GM12878 (cell line): ENCODE data around the gene NUBP1.

Experiments used
- EP300 ChIP-seq, 2 experiments: fragments of 150-350 bp in 1 of 2; IDR thresholded peaks; 2 replicates each; pipeline ENCODE4 v1.6.1; 2011 to 2012; ENCODE audit warnings: low read depth in 2 of 2, low read length in 2 of 2, borderline replicate concordance in 1 of 2, improper control_type of control experiment in 1 of 2, inconsistent platforms in 1 of 2; ENCODE audit not compliant: control insufficient read depth in 1 of 2
- FOXK2 ChIP-seq: fragments of 450-650 bp; IDR thresholded peaks from 2 replicates; pipeline ENCODE4 v1.6.1; 2017; ENCODE audit warnings: mild to moderate bottlenecking, moderate library complexity
- NFYB ChIP-seq: IDR thresholded peaks from 2 replicates; pipeline ENCODE4 v1.6.1; 2011; ENCODE audit warnings: low read depth, mild to moderate bottlenecking, low read length, improper control_type of control experiment, moderate library complexity; ENCODE audit not compliant: insufficient read depth
- PML ChIP-seq: IDR thresholded peaks from 2 replicates; pipeline ENCODE4 v1.6.1; 2012; ENCODE audit warnings: low read length, inconsistent platforms
- TAF1 ChIP-seq: IDR thresholded peaks from 2 replicates; pipeline ENCODE4 v1.6.1; 2011; ENCODE audit warnings: mild to moderate bottlenecking, low read depth, low read length, borderline replicate concordance
- TBL1XR1 ChIP-seq: IDR thresholded peaks from 2 replicates; pipeline ENCODE4 v1.6.1; 2012; ENCODE audit warnings: low read depth, low read length, improper control_type of control experiment
- ZNF274 ChIP-seq: IDR thresholded peaks from one replicate; pipeline ENCODE4 v1.8.0; 2011; ENCODE audit not compliant: insufficient read length, insufficient read depth
- TF ChIP-seq, protein P1 (sequence below), 3 experiments: IDR thresholded peaks in 2 of 3; conservative IDR thresholded peaks in 1 of 3; 2 replicates each; pipeline ENCODE4 v1.5.1; 2011; ENCODE audit warnings: low read depth in 3 of 3, low read length in 3 of 3, mild to moderate bottlenecking in 3 of 3, control low read depth in 2 of 3, moderate library complexity in 2 of 3, inconsistent platforms in 1 of 3, mixed read lengths in 1 of 3; ENCODE audit not compliant: control insufficient read depth in 2 of 3, insufficient read depth in 1 of 3; ENCODE audit errors: extremely low read depth in 1 of 3
- TF ChIP-seq, protein P2 (sequence below): IDR thresholded peaks from 2 replicates; pipeline ENCODE4 v1.6.1; 2012; ENCODE audit warnings: mild to moderate bottlenecking, low read depth, low read length
- TF ChIP-seq, protein P3 (sequence below): IDR thresholded peaks from 2 replicates; pipeline ENCODE4 v1.6.1; 2011; ENCODE audit warnings: low read depth, low read length, improper control_type of control experiment, borderline replicate concordance

DNA sequence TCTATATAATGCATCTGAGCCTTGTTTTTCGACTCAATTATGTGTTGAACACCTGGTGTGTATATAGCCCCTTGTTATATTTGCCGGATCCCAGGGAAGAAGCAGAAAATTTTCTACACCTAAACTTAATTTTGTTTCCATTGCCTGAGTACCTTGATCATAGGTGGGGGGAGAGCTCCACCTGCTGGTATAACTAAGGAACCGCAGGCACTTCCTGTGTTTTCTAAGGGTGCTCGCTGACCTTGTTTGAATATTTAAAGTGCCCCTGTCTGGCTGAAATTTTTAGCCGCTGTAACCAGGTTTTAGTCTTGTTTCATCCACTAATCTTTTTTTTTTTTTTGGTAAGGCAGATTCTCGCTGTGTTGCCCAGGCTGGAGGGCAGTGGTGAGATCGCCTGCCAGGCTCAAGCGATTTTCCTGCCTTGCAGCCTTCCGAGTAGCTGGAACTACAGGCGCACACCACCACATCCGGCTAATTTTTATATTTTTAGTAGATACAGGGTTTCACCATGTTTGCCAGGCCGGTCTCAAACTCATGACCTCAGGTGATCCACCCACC is 6.5 kb upstream of the NUBP1 start:
- TF ChIP-seq, protein P1, sequence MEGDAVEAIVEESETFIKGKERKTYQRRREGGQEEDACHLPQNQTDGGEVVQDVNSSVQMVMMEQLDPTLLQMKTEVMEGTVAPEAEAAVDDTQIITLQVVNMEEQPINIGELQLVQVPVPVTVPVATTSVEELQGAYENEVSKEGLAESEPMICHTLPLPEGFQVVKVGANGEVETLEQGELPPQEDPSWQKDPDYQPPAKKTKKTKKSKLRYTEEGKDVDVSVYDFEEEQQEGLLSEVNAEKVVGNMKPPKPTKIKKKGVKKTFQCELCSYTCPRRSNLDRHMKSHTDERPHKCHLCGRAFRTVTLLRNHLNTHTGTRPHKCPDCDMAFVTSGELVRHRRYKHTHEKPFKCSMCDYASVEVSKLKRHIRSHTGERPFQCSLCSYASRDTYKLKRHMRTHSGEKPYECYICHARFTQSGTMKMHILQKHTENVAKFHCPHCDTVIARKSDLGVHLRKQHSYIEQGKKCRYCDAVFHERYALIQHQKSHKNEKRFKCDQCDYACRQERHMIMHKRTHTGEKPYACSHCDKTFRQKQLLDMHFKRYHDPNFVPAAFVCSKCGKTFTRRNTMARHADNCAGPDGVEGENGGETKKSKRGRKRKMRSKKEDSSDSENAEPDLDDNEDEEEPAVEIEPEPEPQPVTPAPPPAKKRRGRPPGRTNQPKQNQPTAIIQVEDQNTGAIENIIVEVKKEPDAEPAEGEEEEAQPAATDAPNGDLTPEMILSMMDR (IDR thresholded peaks at IDR 0.05 in 2 of 3, conservative IDR thresholded peaks at IDR 0.05 in 1 of 3; ENCODE audit: control insufficient read depth in 2 of 3, extremely low read depth in 1 of 3, insufficient read depth in 1 of 3, low read depth in 3 of 3, low read length in 3 of 3) = peak; percentile 87 to 94 (median 90); a peak in 5 of 6 replicates
- TF ChIP-seq TAF1 = no peak
- TF ChIP-seq, protein P2, sequence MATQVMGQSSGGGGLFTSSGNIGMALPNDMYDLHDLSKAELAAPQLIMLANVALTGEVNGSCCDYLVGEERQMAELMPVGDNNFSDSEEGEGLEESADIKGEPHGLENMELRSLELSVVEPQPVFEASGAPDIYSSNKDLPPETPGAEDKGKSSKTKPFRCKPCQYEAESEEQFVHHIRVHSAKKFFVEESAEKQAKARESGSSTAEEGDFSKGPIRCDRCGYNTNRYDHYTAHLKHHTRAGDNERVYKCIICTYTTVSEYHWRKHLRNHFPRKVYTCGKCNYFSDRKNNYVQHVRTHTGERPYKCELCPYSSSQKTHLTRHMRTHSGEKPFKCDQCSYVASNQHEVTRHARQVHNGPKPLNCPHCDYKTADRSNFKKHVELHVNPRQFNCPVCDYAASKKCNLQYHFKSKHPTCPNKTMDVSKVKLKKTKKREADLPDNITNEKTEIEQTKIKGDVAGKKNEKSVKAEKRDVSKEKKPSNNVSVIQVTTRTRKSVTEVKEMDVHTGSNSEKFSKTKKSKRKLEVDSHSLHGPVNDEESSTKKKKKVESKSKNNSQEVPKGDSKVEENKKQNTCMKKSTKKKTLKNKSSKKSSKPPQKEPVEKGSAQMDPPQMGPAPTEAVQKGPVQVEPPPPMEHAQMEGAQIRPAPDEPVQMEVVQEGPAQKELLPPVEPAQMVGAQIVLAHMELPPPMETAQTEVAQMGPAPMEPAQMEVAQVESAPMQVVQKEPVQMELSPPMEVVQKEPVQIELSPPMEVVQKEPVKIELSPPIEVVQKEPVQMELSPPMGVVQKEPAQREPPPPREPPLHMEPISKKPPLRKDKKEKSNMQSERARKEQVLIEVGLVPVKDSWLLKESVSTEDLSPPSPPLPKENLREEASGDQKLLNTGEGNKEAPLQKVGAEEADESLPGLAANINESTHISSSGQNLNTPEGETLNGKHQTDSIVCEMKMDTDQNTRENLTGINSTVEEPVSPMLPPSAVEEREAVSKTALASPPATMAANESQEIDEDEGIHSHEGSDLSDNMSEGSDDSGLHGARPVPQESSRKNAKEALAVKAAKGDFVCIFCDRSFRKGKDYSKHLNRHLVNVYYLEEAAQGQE = no peak
- TF ChIP-seq FOXK2 = no peak
- TF ChIP-seq PML = no peak
- no peak for TF ChIP-seq TBL1XR1
- no peak for TF ChIP-seq ZNF274
- no peak for TF ChIP-seq EP300 (IDR thresholded peaks at IDR 0.05; ENCODE audit: borderline replicate concordance in 1 of 2, control insufficient read depth in 1 of 2, low read depth in 2 of 2, low read length in 2 of 2)
- TF ChIP-seq NFYB = no peak
- TF ChIP-seq, protein P3, sequence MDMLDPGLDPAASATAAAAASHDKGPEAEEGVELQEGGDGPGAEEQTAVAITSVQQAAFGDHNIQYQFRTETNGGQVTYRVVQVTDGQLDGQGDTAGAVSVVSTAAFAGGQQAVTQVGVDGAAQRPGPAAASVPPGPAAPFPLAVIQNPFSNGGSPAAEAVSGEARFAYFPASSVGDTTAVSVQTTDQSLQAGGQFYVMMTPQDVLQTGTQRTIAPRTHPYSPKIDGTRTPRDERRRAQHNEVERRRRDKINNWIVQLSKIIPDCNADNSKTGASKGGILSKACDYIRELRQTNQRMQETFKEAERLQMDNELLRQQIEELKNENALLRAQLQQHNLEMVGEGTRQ = no peak
